Psoas muscle (tissue), 8 donors: ENCODE data around the gene CELF2. TPM values are rescaled to one million over a fixed set of nuclear protein-coding genes. Genes with fewer than 3 reads are reported as not detected.

Experiments used
- ATAC-seq, 4 donors: fragments of 200-7000 bp; cut with Tn5 transposase; one replicate each; pipeline ENCODE4 v1.9.1; 2020; ENCODE audit warnings: moderate library complexity in 3 of 4, mild to moderate bottlenecking in 2 of 4
- DNase-seq, 2 donors: peaks; one replicate each; pipeline ENCODE4 v3.0.0-alpha.2; 2020
- H3K27ac ChIP-seq: fragments of 200-600 bp; one replicate; pipeline ENCODE4 v1.8.0; 2022
- H3K27me3 ChIP-seq, 3 donors: fragments of 200-600 bp in 1 of 3; one replicate each; pipeline versions ENCODE4 v1.6.1 to v1.8.0; 2013 to 2022; ENCODE audit warnings: low read length in 2 of 3, mild to moderate bottlenecking in 2 of 3, moderate library complexity in 1 of 3; ENCODE audit not compliant: insufficient read depth in 3 of 3
- H3K36me3 ChIP-seq, 2 donors: fragments of 200-600 bp in 1 of 2; one replicate each; pipeline versions ENCODE4 v1.6.1 to v1.8.0; 2013 to 2022; ENCODE audit warnings: low read depth in 1 of 2, mild to moderate bottlenecking in 1 of 2, moderate library complexity in 1 of 2; ENCODE audit not compliant: insufficient read depth in 1 of 2
- H3K4me1 ChIP-seq: fragments of 200-600 bp; one replicate; pipeline ENCODE4 v1.8.0; 2022
- H3K4me3 ChIP-seq: fragments of 200-600 bp; one replicate; pipeline ENCODE4 v1.8.0; 2022; ENCODE audit warnings: mild to moderate bottlenecking
- H3K9me3 ChIP-seq: fragments of 200-600 bp; one replicate; pipeline ENCODE4 v1.8.0; 2022
- CTCF ChIP-seq: fragments of 200-600 bp; IDR thresholded peaks from one replicate; pipeline ENCODE4 v1.8.0; 2022; ENCODE audit warnings: antibody characterized with exemption
- WGBS, 3 donors: extraction: QIAGEN DNeasy Blood & Tissue Kit; methylation state at CpG; one replicate each; pipeline versions ENCODE4 v1.1.6 to v1.1.7; 2013; 5-methylcytosine and 5-hydroxymethylcytosine counted together
- intact Hi-C, 2 donors: fragments of 100-400 bp; cut with DNase I; formaldehyde crosslinking; loops; one replicate each; pipeline versions ENCODE4 v1.11.0 to v1.14.2; 2022
- polyA plus RNA-seq, 3 donors: library from polyadenylated mRNA; stranded (reverse); fragments of 200-250 nt; gene quantifications; one replicate each; pipeline ENCODE4 v1.2.3, GENCODE V29; 2013
- total RNA-seq, 4 donors: library from RNA; stranded (reverse); fragmentation: NEBNext Ultra II Directional in 2 of 4; extraction: Animal tissue kit (Norgen Biotek cat#: 25700) in 2 of 4; gene quantifications; one replicate each; pipeline versions ENCODE4 v1.2.1 to v1.2.4, GENCODE V29; 2021 to 2023
- donor health status: healthy with polysubstance abuse.
- donor health status: DM: no; HTN: no; CAD: no; lungs with moderate emphysema.
- donor health status: Bipolar disorder and iron deficiency.
- donor health status: healthy.
- donor health status: DM: yes; HTN: yes; CAD: no.
- donor health status: DM: no; HTN: no; CAD: no.
- donor health status: DM: no; HTN: no; CAD: no.
- donor health status: DM: yes; HTN: yes; CAD: no.

The CELF2 gene
- total and polyA plus RNA-seq, 7 donors = 9.8 to 47.8 (median 29.0) TPM

- no peaks in the 10 kb centered on the region for H3K27me3 ChIP-seq
- H3K4me3 ChIP-seq = no peak overlapping the region
- no peaks in the 10 kb centered on the region for H3K36me3 ChIP-seq
- no peaks in the 10 kb centered on the region for H3K9me3 ChIP-seq
- H3K4me1 ChIP-seq = peaks cover 34% of the 10 kb centered on the region
- H3K27ac ChIP-seq = no peak overlapping the region
- 93 to 95% (median 94%) methylated on average over 13 of the region's 13 CpGs for WGBS, 3 donors
- intact Hi-C loops = no loop called here
- DNase-seq = no peak
- TF ChIP-seq CTCF = no peak
- no peak for ATAC-seq
These were observed 187.5 kb downstream of the CELF2 start for GRCh38 chr10:11205030-11205772.

DNA sequence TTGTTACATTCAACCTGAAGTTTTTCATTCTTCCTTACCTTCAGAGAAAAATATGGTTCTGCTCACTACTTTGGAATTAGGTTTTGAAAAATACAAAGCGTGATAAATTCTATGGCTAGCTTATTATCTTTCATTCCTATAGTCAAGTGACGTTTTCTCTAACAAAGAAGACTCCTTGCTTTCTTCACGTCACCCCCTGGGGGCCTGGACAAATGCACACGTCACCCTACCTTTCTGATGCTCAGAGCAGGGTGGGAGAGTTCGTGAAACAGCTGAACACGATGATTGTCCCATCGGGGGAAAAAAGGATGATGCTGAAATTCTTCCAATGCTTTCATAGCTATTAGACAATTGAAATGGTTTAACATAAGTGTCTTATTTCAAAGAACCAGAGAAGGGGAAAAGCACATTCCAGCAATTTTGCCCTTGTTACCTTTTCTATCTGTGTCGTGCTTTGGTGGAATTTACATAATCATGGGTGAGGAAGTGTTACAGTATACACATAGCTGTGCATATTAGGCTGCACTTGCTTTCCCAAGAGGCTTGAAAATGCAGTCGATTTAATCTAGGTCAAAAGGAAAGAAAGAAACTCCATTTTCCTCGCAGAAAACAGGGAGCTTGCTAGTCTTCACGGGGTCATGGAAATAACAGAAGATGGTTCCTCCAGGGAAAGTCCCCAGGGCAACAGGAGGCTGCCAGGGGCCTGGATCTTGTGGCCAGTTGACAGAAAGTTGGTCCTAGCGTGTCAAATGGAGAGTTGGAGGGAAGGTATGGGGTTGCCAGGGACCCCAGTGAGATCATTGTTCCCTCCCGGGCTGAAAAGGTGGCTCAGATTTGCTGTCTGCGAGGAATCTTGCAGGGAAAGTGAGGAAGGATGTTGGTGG, 189.2 kb downstream of the CELF2 start:
- Histone ChIP-seq H3K27ac (no peak overlapping the region), H3K9me3 (no peaks in the 10 kb centered on the region), H3K4me1 (peaks cover 39% of the 10 kb centered on the region), H3K4me3 (no peak overlapping the region), H3K36me3 (no peaks in the 10 kb centered on the region), H3K27me3 (no peaks in the 10 kb centered on the region)
- 52 to 64% (median 55%) methylated on average over 14 of the region's 14 CpGs for WGBS, 3 donors
- DNase-seq (no peak), ATAC-seq (no peak)
- intact Hi-C loops = no loop called here
- TF ChIP-seq CTCF = no peak

GRCh38 chr10:11207560-11207844, 189.8 kb downstream of the CELF2 start:
- no peaks in the 10 kb centered on the region for H3K9me3 ChIP-seq
- no peak overlapping the region for H3K4me3 ChIP-seq
- peak; percentile 24 for TF ChIP-seq CTCF
- DNase-seq (peak in 1 of 2 donors; percentile 59), ATAC-seq (peak; percentile 84 to 94 (median 84))
- H3K27ac ChIP-seq = no peak overlapping the region
- H3K36me3 ChIP-seq = no peaks in the 10 kb centered on the region
- peaks cover 39% of the 10 kb centered on the region for H3K4me1 ChIP-seq
- H3K27me3 ChIP-seq = no peaks in the 10 kb centered on the region
- intact Hi-C loops = no loop called here
- WGBS, 3 donors = 24 to 40% (median 26%) methylated on average over 15 of the region's 15 CpGs

DNA sequence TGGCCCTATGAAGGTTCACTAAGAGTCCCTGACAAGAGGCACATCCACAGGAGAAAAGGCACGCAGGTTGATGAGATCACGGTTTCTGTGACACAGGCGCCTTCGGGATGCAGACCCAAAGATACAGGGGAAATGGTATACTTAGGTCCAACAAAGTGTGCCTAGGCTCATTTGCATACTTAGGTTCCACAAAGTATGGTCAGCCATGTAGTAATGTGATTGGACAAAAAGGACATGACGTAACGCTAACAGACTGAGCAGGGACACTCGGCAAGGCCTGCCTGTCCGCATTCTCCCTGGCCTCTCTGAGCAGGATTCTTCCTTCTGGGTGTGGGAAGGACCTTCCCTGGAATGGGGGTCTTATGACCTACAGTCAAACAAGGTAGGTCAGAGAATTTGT, 190.6 kb downstream of the CELF2 start:
- WGBS, 3 donors = 96 to 97% (median 96%) methylated on average over 8 of the region's 8 CpGs
- H3K9me3 ChIP-seq = no peaks in the 10 kb centered on the region
- no peaks in the 10 kb centered on the region for H3K36me3 ChIP-seq
- DNase-seq = no peak
- intact Hi-C loops = no loop called here
- peaks cover 39% of the 10 kb centered on the region for H3K4me1 ChIP-seq
- H3K4me3 ChIP-seq = no peak overlapping the region
- no peak for TF ChIP-seq CTCF
- H3K27me3 ChIP-seq = no peaks in the 10 kb centered on the region
- ATAC-seq = no peak
- no peak overlapping the region for H3K27ac ChIP-seq
